Stimulated activated CD8-positive, alpha-beta memory T cell treated with anti-CD3 and anti-CD28 coated beads, Interleukin-15, amount 100 ng/mL, for 48 hours (primary cell): Measurements from ENCODE around the gene SORBS1.

Source experiments
- DNase-seq, 2 donors: peaks; one replicate each; pipeline ENCODE4 v3.0.0-alpha.2; 2020; ENCODE audit warnings: low read depth in 2 of 2

SORBS1 gene

GRCh38 chr10:95289921-95290421 lies 271.2 kb downstream of the SORBS1 start:
- DNase-seq: no peak

GRCh38 chr10:95289003-95289920 lies 271.9 kb downstream of the SORBS1 start:
- no peak for DNase-seq

- no peak for DNase-seq
Measured at GRCh38 chr10:95288303-95288702, 272.9 kb downstream of the SORBS1 start.

- no peak for DNase-seq
Measured at GRCh38 chr10:95287281-95287680, 273.9 kb downstream of the SORBS1 start.

- DNase-seq: no peak
Measured at GRCh38 chr10:95286707-95287106, 274.5 kb downstream of the SORBS1 start.

- DNase-seq: no peak
Measured at GRCh38 chr10:95285556-95285955, 275.6 kb downstream of the SORBS1 start.

- DNase-seq: no peak
Measured at GRCh38 chr10:95284807-95285206, 276.4 kb downstream of the SORBS1 start.

GRCh38 chr10:95282107-95282506 lies 279.1 kb downstream of the SORBS1 start:
- no peak for DNase-seq

GRCh38 chr10:95281206-95281605 lies 280.0 kb downstream of the SORBS1 start:
- no peak for DNase-seq

- no peak for DNase-seq
Measured at GRCh38 chr10:95280637-95281036, 280.5 kb downstream of the SORBS1 start.

- DNase-seq: no peak
Measured at GRCh38 chr10:95279042-95279820, 281.9 kb downstream of the SORBS1 start.

- no peak for DNase-seq
Measured at GRCh38 chr10:95278061-95278988, 282.8 kb downstream of the SORBS1 start.

- DNase-seq: no peak
Measured at GRCh38 chr10:95277614-95278013, 283.6 kb downstream of the SORBS1 start.

GRCh38 chr10:95277201-95277570 lies 284.0 kb downstream of the SORBS1 start:
- DNase-seq: no peak

- DNase-seq: no peak
Measured at GRCh38 chr10:95276367-95277200, 284.6 kb downstream of the SORBS1 start.

GRCh38 chr10:95275726-95276366 lies 285.3 kb downstream of the SORBS1 start:
- DNase-seq: no peak

GRCh38 chr10:95273393-95274312 lies 287.5 kb downstream of the SORBS1 start:
- DNase-seq: no peak

GRCh38 chr10:95268438-95268837 lies 292.7 kb downstream of the SORBS1 start:
- no peak for DNase-seq

- no peak for DNase-seq
Measured at GRCh38 chr10:95267251-95267650, 293.9 kb downstream of the SORBS1 start.
